Lung microvascular endothelial cell (primary cell): ENCODE measurements around the gene SNAPC4. TPM values are rescaled to one million over a fixed set of nuclear protein-coding genes. Genes with fewer than 3 reads are reported as not detected.

Experiments
- DNase-seq, 2 donors: peaks; one replicate each; pipeline versions ENCODE4 v3.0.0 to v3.0.0-alpha.2; 2010; ENCODE audit warnings: low read depth in 2 of 2
- total RNA-seq: library from RNA; depleted of rRNA; stranded (reverse); fragments of >200 nt; gene quantifications from 2 replicates; pipeline ENCODE4 v1.2.1, GENCODE V29; 2014

SNAPC4 gene, protein sequence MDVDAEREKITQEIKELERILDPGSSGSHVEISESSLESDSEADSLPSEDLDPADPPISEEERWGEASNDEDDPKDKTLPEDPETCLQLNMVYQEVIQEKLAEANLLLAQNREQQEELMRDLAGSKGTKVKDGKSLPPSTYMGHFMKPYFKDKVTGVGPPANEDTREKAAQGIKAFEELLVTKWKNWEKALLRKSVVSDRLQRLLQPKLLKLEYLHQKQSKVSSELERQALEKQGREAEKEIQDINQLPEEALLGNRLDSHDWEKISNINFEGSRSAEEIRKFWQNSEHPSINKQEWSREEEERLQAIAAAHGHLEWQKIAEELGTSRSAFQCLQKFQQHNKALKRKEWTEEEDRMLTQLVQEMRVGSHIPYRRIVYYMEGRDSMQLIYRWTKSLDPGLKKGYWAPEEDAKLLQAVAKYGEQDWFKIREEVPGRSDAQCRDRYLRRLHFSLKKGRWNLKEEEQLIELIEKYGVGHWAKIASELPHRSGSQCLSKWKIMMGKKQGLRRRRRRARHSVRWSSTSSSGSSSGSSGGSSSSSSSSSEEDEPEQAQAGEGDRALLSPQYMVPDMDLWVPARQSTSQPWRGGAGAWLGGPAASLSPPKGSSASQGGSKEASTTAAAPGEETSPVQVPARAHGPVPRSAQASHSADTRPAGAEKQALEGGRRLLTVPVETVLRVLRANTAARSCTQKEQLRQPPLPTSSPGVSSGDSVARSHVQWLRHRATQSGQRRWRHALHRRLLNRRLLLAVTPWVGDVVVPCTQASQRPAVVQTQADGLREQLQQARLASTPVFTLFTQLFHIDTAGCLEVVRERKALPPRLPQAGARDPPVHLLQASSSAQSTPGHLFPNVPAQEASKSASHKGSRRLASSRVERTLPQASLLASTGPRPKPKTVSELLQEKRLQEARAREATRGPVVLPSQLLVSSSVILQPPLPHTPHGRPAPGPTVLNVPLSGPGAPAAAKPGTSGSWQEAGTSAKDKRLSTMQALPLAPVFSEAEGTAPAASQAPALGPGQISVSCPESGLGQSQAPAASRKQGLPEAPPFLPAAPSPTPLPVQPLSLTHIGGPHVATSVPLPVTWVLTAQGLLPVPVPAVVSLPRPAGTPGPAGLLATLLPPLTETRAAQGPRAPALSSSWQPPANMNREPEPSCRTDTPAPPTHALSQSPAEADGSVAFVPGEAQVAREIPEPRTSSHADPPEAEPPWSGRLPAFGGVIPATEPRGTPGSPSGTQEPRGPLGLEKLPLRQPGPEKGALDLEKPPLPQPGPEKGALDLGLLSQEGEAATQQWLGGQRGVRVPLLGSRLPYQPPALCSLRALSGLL (N-terminal part only)
- 3.0 and 3.7 TPM in 2 replicates for total RNA-seq

DNA sequence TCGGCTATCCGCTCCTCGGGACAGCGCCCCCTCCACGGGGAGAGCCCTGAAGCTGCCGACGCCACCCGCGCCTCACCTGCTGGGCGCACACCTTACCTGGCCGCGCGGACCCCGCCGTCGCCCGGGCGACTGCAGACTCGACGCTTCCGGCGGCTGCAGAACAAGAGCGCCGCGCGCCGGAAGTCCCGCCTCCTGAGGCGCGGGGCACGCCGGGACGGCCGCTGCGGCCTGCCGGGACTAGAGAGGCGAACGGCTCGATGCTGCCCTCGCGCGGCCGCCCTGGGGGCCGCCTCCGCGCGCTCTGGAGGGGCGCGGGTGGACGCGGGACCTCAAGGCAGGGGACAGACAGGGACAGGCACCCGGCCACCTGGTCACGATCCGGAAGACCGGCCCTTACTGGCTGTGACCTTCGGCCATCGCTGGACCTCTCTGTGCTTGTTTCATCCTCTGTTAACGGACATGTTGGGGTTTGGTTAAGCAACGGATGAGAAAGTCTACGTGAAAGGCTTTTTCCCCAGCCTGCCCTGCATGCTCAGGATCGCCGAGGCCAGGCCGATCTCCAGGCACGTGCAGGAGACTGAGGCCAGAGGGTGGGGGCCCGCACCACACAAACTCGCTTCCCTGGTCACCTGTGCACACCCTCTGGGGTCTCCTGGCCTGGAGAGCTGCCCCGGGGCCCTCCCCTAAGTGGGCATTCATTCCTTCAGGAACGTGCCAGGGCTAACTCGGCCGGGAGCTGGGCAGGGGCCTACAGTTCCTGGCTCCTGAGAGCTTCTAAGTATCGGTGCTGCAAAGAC, at the start of gene SNAPC4:
Gene SNAPC4 (minus strand): TSS at position 133 of the 797 bp plus-strand sequence. CDS start 1,742 bp downstream, outside the sequence.
- DNase-seq, result peak; percentile 88 to 92

DNA sequence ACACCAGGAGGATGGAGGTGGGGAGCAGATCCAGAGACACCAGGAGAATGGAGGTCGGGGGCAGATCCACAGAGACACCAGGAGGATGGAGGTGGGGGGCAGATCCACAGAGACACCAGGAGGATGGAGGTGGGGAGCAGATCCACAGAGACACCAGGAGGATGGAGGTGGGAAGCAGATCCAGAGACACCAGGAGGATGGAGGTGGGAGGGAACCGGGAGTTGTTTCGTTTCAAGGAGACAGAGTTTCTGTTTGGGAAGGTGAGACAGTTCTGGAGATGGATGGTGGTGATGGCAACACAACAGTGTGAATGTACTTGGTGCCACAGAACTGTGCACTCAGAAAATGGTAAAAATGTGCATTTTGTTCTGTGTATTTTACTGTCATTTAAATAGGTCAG, 48.7 kb upstream of the SNAPC4 start:
- no peak for DNase-seq

DNA sequence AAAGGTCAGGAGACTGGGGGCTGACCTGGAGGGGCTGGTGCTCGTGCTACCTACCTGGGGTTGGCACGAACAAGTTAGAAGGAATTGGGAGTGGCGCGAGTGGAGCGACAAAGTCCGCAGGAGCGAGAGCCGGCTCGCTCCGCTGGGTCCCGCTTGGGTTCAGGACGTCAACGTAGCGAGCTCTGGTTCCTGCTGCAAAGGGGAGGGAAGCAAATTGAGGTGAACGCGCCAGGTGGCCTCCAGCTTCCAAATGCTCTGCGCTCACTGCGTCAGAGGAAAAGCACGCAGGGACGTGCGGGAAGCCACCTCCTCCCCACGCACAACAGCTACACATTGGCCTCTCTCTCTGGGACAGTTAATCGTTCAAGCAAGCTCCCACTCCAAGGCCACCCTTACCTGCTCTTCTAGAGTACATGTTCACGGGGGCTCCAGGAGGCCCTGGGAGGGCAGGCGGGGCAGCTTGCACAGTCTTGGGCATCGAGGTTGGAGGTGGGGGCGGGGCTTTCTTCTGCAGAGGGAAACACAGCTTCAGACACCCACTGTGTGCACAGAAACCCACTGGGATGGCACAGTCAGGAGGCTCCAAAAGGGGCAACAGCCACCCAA, 47.3 kb upstream of the SNAPC4 start:
- no peak for DNase-seq

DNA sequence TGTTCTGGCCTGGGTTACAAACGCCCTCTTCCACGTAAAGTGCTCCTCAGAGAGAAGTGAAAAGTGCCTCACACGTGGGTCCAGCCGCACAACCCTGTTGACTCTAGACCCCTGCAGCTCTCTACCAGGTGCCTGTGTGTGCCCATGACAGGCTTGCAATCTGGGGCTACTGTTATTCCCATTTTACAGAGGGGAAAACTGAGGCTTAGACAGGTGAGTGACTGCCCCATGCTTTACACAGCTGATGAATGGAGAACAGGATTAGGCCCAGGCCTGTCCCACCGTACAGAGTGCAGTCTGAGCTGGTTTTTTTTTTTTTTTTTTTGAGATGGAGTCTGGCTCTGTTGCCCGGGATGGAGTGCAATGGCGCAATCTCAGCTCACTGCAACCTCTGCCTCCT, 45.8 kb upstream of the SNAPC4 start:
- no peak for DNase-seq

DNA sequence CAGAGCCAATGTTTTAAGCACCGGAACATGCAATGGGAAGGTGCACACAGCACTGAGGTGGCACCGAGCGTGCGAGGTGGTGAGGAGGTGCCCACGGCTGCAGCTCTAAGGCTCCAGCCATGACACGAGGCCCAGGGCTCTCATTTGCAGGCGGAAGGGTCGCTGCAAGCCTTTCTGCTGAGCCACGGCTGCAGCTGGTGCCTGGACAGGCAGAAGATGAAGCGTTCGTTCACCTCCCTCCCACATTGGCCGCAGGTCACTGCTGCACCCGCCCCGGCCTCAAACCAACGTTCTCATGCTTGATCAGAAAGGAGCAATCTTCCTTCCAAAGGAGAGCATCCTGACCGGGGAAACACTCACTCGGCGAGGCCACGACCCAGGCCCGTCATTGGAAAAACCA, 44.1 kb upstream of the SNAPC4 start:
- DNase-seq, result no peak

DNA sequence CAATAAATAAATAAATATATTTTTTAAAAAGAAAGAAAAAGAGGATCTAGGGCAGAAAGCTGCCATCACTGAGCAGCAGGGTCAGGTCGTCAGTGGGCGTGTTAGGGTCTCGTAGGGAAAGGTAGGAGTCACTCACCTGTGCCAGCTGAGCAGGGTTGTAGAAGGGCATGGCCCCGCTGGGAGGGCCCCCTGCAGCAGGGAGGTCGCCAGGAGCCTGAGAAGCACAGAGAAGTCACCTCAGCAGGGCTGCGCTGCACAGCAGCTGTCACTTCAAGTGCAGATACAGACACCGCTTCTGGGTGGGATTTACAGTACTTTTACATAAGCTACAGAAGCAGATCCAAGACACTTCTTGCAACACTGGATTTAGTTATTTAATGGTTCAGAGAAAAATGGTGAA, 43.7 kb upstream of the SNAPC4 start:
- DNase-seq, result no peak

DNA sequence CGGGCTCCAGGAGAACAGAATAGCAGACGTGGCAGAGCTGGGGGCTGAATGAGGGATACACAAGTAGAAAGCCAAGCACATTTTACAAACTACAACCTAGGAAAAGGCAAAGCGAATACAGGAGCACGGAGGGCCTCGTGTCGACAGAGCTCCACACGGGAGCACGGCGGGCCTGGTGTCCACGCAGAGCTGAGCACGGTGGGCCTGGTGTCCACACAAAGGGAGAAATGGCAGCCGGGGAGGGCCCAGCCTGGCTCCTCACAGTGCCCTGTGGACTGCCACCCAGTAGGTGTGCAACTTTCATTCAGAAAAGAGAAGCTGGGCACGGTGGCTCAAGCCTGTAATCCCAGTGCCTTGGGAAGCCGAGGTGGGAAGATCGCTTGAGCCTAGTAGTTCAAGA, 43.1 kb upstream of the SNAPC4 start:
- DNase-seq, result no peak

DNA sequence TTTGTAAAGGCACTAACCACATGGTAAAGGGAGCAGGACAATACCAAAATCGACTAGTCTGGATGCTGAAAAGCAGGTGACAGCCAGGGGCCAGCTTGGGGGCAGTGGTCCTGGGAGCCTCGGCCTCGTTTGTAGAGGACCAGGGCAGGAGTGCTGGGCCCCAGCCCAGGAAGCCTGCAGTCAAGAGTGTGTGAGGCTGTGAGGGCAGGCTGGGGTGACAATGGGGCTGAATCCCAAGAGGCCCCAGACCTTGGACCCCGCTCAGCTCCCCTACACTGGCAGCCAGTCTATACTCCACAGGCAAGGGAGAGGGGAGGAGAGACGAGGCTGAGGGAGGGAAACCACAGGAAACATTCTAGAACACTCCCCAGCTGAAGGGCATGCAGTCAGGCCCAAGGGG, 42.3 kb upstream of the SNAPC4 start:
- DNase-seq, result no peak

DNA sequence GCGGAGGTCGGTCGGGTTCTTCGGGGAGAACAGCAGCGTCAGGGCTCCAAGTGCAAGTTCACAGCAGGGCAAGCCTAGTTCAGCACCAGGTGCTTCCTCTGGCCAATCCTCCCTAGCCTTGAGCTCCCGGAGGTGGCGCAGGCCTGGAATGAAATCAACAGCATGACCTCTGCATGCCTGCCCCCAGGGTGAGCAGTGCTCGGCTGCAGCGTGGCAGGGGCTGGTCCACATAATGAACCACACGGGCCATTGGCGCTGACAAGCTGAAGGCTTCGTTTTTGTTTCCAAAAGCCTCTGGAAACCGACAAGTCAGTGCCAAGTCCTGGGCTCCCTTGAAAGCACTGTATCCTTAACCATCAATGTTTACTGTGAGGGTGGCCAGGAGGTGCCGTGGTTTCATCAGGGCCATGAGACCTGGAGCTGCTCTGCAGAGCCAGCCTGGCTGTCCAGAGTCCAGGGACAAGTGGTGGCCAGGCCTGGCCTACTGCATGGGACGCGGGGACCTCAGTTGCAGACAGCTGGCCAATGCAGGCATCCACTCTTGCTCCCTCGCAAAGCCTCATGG, 41.8 kb upstream of the SNAPC4 start:
- DNase-seq, result no peak

DNA sequence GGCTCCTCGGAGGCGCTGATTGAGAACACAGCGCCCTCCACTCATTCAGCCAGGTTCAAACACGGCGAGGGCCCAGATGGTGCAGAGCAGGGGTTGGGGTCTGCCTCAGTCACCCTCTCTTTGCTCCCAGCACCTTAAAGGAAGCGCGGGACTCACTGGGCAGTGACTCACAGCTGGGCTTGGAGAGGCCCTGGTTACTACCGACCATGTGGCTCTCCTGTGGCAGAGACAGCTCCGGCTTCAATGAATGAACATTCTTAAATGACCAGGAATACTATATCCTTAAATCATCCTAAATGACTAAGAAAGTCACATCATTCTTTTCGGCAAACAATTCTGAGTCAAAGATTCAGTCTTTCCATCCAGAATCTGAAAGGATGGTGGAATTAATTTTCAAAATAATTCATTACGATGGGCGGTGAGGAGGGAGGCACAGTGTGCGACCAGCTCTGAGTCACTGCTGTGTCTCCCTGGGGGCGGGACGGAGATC, 41.3 kb upstream of the SNAPC4 start:
- no peak for DNase-seq

DNA sequence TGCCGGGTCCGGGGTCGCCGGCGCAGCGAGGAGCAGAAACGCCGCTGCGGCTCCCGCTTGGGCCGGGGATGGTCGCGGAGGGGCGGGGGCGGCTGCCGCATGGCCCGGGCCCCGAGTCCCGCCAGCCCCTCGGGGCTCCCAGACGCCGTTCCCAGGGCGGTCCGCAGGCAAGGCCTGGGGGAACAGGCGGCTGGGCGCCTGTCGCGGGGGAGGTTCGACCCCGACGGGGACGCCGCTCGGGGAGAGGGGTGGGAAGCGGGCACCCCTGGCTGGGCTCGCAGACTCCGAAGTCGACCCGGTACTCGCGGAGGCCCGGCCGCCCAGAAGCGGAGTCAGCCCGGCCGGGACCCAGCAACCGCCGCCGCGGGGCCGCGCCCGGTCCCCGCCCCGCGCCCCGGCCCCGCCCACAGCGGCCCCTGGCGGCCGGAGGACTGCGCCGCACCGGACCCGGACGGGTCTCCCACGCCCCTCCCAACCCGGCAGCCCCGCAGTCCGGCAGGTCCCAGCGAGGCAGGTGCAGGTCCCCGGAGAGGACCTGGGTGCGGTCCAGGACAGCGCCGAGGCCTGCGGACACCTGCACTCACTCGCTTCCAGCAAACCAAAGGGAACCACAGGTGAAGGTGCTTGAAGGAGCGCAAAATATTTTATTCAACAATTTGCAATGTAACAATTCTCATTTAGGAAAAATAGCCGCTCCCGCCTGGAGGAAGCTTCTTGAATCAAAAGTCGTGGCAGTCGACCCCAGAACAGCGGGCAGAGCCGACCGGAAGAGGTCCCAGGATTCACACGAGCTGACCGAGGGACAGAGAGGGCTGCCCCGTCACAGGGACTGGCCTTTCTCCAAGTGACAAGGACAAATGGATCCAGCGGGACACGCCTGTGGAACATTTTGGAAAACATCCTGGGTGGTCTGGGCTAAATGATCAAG, 39.8 kb upstream of the SNAPC4 start, which contains the start of gene INPP5E:
Gene INPP5E (minus strand): TSS at position 365 of the 928 bp plus-strand sequence. CDS start 426 bp downstream, outside the sequence.
- DNase-seq, result peak; percentile 74 to 84

DNA sequence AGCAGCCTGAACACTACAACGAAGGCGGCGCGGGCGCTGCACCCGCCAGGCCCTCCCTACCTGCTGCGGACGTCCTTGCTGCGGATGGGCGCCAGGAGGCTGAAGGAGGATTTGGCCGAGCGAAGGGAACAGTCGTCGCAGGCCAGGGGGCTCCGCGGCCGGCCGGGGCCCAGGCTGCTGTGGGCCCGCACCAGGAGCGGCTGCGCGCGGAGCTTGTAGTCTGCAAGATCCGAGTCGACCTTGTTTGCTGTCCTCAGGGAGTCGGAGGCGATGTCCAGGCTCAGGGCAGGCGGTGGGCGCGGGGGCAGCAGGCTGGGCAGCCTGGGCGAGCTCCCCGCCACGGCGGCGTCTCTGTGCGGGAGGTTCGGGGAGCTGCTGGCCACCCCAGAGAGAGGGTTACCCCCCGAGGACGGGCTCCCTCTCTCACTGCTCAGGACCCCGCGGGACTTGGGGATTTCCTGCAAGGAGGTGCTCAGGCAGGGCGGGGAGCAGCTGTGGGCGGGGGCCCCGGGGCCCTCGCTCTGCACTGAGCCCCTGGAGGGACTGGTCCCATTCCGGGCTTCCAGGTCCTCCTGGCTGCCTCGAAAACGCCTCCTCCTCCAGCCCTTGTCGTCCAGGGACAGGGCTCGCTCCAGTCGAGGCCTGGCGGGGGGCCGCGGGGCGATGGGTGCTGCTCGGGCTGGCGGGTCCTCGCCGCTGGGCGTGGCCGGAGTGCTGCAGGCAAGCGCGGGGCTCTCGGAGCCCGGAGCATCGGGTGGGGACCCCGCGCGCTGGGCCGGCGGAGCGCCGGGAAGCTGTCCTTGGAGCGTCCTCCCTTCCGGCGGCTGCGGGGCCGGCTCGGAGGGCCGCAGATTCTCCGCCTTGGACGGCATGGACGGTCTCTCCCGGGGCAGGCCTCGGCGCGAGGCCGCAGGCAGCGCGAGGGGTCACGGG, 38.8 kb upstream of the SNAPC4 start:
- peak; percentile 28 to 39 for DNase-seq

DNA sequence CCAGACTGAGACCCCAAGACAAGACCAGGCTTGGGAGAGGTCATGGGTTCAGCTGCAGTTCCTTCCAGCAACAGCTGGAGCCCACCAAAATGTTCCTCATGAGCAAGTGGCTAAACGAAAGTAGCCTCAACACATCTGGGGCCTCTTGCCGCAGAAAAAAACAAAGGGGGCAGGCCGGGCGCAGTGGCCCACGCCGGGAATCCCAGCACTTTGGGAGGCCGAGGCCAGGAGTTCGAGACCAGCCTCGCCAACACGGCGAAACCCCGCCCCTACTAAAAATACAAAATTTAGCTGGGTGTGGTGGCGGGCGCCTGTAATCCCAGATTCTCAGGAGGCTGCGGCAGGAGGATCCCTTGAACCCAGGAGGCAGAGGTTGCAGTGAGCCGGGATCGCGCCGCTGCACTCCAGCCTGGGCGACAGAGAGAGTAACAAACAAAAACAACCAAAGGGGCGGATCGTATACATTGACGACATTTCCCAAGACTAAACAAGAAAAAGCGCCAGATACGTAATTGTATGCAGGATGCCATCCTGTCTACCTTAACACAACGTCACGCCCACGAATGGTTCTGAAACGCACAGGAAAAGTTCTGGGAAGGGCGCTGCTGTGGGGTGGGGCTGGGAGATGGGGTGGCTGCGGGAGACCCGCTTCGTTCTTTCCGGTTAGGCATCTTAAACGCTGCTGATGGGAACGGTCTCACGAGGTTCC, 38.0 kb upstream of the SNAPC4 start:
- no peak for DNase-seq

DNA sequence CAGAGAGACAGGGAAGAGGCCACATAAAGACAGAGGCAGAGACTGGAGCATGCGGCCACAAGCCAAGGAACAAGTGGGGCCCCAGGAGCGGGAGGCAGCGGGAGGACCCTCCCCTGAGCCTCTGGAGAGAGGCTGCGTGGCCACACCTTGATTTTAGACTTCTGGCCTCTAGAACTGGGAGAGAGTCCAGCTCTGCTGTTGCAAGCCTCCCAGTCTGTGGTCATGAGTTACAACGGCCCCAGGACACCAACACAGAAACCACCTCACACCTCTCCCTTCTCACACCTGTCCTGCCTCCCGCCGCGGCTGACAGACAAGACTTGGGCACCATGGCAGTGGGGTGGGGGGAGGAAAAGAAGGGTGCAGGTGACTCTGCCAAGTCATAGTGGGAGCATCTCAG, 37.5 kb upstream of the SNAPC4 start:
- peak in 1 of 2 donors; percentile 17 for DNase-seq

DNA sequence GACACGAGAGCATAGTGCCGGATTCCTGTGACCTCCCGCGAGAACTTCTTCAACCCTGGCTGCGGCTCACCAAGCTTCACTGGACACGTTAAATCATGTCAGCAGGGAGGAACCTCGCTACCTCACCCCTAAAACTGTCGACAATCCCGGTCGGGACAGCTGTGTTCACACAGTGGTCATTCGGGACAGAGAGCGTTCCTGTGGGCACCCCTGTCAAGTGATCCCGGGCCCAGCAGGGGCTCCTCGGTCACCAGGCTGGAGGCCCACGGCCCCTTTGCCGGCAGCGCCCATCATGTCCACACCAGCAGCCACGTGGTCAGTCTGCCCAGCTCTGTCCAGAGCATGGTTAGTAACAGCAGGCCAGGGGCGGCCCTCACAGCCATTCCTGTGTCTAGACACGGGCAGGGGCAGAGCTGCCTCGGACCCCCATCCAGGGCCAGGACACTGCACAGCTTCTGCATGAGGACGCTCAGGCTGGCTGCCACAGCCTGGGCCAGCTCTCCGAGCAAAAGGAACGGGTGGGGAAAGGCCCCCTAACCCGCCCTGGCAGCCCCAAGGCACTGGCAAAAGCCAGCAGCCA, 36.2 kb upstream of the SNAPC4 start:
- no peak for DNase-seq

DNA sequence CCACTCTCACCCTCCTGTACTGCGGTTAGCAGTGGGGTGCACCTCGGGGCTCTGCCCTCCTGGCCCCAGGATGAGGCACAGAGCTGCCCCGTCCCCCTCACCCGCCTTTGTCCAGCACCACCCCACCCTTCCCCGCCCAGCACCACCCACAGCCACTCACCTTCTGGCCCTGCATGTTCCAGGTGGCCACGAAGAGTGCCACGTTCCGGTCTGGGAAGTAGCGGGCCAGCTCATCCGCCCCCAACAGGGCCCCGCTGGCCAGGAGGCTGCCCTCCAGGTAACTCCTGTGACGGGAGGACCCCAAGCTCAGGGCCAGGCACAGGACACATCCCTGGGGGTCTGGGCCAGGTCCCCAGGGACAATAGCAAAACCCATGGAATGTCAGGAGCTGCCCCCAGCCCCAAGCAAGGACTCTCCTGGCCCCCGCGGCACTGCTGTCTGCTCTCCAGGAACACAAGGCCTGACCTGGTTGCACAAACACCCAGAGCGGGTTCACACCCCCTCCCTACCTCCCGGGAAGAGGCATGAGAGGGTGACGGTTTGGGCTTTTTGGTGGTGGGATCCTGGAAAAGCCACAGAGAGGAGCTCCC, 34.7 kb upstream of the SNAPC4 start:
- DNase-seq, result no peak
